DND-41 (cell line): ENCODE data around the gene MOB3B.

Experiments used
- EZH2 ChIP-seq: IDR thresholded peaks from 3 replicates; pipeline ENCODE4 v1.6.1; 2012; ENCODE audit warnings: borderline replicate concordance, low read depth, mild to moderate bottlenecking, moderate library complexity, low read length, inconsistent platforms; ENCODE audit not compliant: severe bottlenecking
- TF ChIP-seq, protein P1 (sequence below): IDR thresholded peaks from 2 replicates; pipeline ENCODE4 v1.5.1; 2012; ENCODE audit warnings: borderline replicate concordance, low read length, moderate library complexity, mild to moderate bottlenecking; ENCODE audit not compliant: poor library complexity, severe bottlenecking; ENCODE audit errors: extremely low read depth

DNA sequence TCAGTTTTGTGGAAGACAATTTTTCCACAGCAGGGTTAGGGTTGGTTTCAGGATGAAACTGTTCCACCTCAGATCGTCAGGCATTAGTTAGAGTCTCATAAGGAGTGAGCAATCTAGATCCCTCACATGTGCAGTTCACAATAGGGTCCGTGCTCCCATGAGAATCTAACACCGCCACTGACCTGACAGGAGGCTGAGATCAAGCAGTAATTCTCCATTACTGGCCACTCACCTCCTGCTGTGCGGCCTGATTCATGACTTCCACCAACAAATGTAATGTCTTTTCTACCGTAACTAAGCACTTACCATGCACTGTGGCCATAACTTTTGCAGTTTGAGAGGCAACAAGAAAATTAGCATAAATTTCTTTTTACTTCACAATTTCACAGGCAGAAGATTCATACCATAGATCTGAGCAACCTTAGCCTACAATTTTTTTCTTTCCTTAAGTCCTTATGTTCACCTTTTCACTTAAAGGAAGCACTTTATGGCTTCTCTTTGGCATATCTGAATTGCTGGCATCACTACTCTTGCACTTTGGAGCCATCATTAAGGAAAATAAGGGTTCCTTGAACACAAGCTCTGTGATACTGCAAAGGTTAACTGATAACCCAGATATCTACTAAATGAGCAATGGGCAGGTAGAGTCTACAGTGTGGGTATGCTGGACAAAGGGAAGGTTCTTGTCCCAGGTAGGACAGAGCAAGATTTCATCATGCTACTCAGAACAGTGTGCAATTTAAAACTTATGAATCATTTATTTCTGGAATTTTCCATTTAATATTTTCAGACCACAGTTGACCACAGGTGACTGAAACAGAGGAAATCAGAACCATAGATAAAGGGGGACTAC is 88.5 kb downstream of the MOB3B start:
- TF ChIP-seq, protein P1, sequence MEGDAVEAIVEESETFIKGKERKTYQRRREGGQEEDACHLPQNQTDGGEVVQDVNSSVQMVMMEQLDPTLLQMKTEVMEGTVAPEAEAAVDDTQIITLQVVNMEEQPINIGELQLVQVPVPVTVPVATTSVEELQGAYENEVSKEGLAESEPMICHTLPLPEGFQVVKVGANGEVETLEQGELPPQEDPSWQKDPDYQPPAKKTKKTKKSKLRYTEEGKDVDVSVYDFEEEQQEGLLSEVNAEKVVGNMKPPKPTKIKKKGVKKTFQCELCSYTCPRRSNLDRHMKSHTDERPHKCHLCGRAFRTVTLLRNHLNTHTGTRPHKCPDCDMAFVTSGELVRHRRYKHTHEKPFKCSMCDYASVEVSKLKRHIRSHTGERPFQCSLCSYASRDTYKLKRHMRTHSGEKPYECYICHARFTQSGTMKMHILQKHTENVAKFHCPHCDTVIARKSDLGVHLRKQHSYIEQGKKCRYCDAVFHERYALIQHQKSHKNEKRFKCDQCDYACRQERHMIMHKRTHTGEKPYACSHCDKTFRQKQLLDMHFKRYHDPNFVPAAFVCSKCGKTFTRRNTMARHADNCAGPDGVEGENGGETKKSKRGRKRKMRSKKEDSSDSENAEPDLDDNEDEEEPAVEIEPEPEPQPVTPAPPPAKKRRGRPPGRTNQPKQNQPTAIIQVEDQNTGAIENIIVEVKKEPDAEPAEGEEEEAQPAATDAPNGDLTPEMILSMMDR = no peak
- TF ChIP-seq EZH2 = no peak
